GM06990 (cell line): ENCODE data around the gene PSG5.
"Not testable (repeated sequence)": the region's sequence is repeated elsewhere in the genome, so short reads cannot be mapped to it uniquely, and the experiment has no call there.

Source experiments
- DNase-seq: peaks from one replicate; pipeline ENCODE4 v3.0.0-alpha.2; 2011; ENCODE audit not compliant: insufficient read length; ENCODE audit errors: extremely low read depth
- H3K27me3 ChIP-seq: replicated peaks from 2 replicates; pipeline ENCODE4 v1.6.0; 2011; ENCODE audit warnings: low read length; ENCODE audit not compliant: control insufficient read depth, insufficient read depth
- H3K36me3 ChIP-seq: 2 replicates; pipeline ENCODE4 v1.5.1; 2011; ENCODE audit warnings: low read length; ENCODE audit not compliant: control insufficient read depth, insufficient read depth
- H3K4me3 ChIP-seq: replicated peaks from 2 replicates; pipeline ENCODE4 v1.5.1; 2011; ENCODE audit warnings: low read depth, mild to moderate bottlenecking, control low read depth, low read length
- TF ChIP-seq, protein P1 (sequence below): IDR thresholded peaks from 2 replicates; pipeline ENCODE4 v1.5.1; 2011; ENCODE audit warnings: low read length, control low read depth, mild to moderate bottlenecking, inconsistent platforms; ENCODE audit not compliant: insufficient read depth, poor library complexity, severe bottlenecking

The PSG5 gene

DNA sequence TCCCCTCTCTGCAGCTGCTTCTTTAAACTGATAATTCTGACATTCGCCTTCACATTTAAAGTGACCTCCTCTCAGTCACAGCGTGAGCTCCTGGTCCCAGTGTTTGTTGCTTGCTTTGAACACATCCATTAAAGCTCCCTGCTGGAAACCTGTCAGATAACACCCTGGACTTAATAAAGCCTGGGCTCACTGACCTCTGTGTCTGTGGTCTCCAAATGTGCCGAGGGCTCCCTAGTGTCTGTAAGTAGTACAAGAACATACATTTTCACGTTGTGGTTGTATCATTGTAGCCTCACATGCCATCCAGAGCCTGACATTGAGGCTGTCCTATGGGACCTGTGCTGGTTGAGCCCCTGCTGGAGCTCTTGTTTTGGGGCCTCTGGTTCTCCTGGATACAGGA lies 21.7 kb upstream of the PSG5 start:
- Histone ChIP-seq H3K27me3 (no peaks in the 10 kb centered on the region), H3K4me3 (no peak overlapping the region), H3K36me3 (no peaks in the 10 kb centered on the region)
- no peak for DNase-seq
- TF ChIP-seq, protein P1, sequence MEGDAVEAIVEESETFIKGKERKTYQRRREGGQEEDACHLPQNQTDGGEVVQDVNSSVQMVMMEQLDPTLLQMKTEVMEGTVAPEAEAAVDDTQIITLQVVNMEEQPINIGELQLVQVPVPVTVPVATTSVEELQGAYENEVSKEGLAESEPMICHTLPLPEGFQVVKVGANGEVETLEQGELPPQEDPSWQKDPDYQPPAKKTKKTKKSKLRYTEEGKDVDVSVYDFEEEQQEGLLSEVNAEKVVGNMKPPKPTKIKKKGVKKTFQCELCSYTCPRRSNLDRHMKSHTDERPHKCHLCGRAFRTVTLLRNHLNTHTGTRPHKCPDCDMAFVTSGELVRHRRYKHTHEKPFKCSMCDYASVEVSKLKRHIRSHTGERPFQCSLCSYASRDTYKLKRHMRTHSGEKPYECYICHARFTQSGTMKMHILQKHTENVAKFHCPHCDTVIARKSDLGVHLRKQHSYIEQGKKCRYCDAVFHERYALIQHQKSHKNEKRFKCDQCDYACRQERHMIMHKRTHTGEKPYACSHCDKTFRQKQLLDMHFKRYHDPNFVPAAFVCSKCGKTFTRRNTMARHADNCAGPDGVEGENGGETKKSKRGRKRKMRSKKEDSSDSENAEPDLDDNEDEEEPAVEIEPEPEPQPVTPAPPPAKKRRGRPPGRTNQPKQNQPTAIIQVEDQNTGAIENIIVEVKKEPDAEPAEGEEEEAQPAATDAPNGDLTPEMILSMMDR = no peak

DNA sequence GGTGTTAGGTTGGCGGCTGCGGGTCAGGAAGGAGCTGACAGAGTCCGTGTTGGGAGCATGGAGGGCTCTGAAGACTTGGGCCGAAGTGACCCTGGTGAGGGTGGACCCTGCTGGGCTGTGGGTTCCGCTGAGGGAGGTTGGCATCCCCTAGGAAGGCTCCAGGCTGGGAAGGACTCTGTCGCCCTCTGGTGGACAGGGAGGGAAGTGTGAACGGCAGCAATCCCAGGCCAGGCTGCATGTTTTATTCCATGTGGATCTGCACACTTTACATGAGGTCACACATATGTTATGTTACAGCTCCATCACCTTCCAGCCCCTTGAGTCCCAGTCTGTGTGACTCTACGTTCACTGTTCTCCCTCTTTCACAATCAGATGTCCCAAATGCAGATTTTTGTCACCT lies 20.8 kb upstream of the PSG5 start:
- not testable (repeated sequence) for H3K4me3 ChIP-seq, DNase-seq, H3K36me3 ChIP-seq, H3K27me3 ChIP-seq
- TF ChIP-seq, protein P1 = peak; percentile 67

DNA sequence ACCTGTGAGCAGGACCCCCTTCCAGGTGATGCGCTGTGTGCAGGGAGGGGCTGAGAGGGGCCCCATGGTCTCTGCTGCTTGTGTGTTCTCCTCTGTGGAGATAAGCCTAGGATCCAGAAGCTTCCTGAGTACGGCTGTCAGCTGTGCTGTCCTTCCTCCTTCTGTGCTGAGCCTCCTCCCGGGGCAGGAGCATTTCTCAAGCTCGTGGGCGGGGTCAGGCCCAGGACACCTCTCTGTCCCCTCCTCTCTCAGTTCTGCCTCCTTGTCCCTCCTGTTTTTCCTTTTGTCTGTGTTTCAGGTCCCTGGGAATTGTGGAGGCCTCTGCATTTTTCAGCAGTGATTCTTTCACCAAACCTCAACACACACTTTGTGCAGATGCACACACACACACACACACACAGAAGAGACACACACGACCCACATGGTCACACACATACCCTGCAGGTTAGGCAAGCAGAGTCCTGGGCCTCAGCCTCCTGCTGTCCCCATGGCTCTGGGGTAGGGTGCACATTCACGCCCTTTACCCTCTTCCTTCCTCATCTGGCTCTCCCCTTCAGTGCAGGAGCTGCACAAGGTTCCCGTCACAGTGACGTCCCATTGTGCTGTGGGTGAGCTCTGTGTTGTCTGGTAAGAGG lies 19.3 kb upstream of the PSG5 start, which contains the start of gene PSG4:
Gene PSG4 (minus strand): TSS at position 168 of the 635 bp plus-strand sequence. CDS start 102 bp downstream, at position 66.
- DNase-seq, H3K4me3 ChIP-seq, H3K27me3 ChIP-seq, H3K36me3 ChIP-seq: not testable (repeated sequence)

DNA sequence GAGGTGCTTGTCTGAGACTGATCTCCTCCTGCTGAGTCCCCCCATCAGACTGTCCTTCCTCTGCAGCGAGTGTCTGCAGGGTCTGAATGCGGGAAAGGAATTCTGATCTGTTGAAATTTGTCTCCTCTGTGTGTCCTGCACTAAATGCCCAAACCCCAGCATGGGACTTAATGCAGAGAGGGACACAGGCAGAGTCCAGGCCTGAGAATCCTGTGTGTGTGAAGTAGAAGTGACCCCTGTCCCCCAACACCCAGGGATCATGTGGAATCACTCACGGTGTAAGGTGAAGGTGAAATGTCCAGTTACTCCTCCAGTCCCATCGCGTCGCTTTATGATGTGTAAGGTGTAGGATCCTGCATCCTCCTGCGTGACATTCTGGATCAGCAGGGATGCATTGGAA lies 17.3 kb upstream of the PSG5 start:
- not testable (repeated sequence) for H3K4me3 ChIP-seq, DNase-seq, H3K36me3 ChIP-seq, H3K27me3 ChIP-seq

DNA sequence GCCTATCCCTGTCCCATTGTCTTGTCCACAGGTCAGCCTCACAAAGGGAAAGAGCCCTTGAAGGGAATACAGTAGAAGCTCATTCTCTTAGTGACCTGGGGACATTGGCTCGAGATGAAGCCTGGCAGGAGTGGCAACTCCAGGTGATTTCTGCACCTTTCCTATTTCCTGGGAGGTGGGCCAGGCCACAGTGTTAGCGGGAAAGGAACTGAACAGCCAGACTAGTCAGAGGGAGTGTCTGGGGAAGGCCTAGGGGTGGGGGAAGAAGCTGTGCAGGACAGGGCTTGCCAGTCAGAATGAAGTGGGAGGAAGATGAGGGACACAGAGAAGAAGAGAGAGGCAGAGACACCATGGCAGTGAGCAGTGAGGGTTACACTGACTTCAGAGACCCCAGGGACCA lies 15.6 kb upstream of the PSG5 start:
- H3K4me3 ChIP-seq, DNase-seq, H3K36me3 ChIP-seq, H3K27me3 ChIP-seq: not testable (repeated sequence)

DNA sequence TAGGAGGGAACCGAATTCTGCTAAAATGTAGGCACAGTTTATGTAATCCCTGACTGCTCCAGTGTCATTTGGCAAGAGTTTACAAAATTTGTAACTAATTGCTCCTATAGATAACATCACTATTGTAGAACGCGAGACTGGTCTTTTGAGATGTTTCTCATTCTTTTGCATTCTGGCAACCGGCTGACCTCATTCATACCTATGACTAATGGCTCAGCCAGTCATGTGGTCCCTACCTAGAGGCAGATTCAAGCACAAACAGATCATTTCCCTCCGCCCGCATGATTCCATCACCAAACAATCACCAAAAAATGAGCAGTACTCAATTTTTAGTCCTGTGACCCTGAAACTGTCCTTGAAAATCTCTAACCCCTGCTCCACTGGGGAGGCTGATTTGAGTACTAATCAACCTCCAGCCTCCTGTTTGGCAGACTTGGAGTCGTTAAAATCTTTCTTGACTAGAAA lies 15.0 kb upstream of the PSG5 start:
- not testable (repeated sequence) for DNase-seq, H3K36me3 ChIP-seq, H3K27me3 ChIP-seq, H3K4me3 ChIP-seq

DNA sequence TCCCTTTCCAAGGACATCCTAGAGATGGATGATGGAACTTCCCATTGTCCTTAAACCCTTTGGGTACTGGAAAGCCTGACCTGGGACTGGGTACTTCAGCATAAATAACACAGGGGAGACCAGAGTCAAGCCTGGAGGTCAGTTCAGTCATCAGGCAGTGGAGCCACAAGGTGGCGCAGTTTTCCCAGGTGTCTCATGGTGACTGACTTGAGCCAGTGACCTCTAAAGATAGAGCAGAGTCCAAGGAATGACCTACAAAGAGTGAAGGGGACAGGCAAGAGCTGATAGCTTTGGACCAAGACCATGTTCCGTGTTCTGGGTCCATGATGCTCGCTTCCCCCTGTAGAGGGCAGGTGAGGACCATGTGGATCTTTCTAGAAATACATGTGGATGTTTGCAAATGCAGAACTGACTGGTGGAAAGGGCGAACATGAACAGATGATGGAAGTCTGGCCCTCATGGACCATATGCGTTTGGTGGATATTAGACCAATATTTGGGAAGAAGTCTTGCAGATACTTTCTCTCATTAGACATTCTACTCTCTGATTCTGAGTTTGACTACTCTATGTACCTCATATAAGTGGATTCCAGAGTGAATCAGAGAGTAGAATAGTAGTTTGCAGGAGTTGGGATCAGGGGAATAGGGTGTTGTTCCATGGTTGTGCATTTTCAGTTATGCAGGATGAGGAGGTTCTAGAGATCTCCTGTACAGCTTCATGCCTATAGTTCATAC lies 12.5 kb upstream of the PSG5 start:
- not testable (repeated sequence) for DNase-seq, H3K36me3 ChIP-seq, H3K4me3 ChIP-seq, H3K27me3 ChIP-seq
- TF ChIP-seq, protein P1 = peak; percentile 31

DNA sequence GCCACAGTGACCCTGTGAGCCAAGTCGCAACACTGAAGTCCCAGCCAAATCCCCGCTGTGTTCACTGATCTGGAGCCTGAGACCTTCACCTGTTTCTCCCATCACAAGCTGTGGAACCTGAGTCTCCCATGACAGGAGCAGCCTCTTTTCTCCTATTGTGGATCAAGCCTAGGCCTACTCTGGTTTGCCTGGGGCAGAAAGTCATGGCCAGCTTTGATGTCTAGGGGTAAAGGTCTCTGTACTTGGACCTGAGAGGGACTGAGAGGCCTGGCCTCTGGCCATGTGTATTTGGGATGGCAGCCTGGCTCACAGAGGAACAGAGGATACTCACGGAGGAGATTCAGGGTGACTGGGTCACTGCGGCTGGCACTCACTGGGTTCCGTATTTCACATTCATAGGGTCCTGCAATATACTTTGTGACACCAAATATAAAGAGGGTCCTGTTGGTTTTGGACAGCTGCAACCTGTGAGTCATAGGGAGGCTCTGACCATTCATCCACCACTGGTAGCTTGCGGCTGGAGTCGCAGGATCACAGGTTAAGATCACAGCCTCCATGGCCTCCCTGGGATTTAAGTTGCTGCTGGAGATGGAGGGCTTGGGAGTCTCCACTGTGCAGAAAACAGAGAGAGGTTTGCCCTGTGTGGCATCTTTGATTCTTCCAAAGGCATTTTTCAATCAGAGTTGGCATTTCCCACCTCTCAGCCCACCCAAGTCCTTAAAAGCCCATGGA lies 11.5 kb upstream of the PSG5 start:
- not testable (repeated sequence) for H3K27me3 ChIP-seq, DNase-seq, H3K4me3 ChIP-seq, H3K36me3 ChIP-seq

DNA sequence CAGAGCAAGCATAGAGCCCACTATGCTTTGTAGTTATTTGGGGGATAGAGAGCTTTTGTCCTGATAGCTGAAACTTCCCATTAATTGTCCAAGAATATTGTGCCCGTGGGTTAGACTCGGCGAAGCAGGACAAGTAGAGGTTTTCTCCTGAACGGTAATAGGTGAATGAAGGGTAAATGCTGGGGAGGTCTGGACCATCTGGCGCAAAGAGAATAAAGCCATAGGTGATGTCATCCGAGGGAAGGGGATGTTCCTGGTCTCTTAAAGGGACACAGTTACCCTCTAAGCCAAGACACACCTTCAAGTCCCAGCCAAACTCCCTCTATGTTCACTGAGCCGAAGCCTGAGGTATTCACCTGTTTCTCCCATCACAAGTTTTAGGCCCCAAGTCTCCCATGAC lies 8.1 kb upstream of the PSG5 start:
- H3K4me3 ChIP-seq, H3K27me3 ChIP-seq, DNase-seq, H3K36me3 ChIP-seq: not testable (repeated sequence)

DNA sequence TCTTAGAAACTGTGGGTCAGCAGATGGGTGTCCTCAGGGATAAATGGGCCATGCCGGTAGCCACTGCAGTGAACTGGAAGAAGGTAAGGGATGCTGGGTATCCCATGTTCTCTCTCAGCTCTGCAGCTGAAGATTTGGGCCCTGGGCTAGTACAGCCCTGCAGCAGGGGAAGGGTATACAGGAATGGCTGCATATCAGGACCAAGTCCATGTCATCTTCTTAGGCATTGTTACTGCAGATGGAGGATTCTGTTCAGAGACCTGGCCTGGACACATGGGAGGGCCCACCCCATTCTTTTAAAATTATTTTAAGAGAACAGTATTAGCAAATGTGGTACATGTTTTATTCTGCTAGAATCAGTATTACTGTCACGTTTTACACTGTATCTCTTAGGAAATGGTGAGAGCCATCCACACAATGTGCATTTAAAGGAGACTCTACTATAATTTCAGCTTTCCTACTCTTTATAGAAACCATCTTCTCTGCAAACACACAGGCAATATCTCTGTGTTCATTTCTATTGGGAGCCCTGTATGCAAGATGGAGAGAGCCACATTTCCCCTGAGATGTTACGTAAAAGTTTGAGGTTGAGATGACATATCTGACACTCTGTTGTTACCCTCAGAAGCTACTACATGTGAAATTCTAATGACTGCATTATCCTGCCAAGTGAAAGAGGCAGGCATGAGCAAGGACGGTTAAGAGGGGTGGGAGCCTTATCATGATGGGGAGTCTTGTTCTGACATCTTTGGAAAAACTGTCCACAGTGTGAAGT lies 6.2 kb upstream of the PSG5 start:
- not testable (repeated sequence) for H3K36me3 ChIP-seq, H3K4me3 ChIP-seq, DNase-seq, H3K27me3 ChIP-seq
